DOHH2 (cell line): ENCODE measurements around the gene SERPINA5.

ENCODE experiments used
- H3F3A ChIP-seq: fragments of 200-600 bp; sonication (generic), shearing (Covaris generic); 2 replicates; pipeline ENCODE4 v1.6.0; 2016; ENCODE audit warnings: antibody characterized with exemption, mild to moderate bottlenecking; ENCODE audit not compliant: control insufficient read depth, insufficient read depth
- H3K27ac ChIP-seq: fragments of 200-600 bp; sonication (generic); 2 replicates; pipeline ENCODE4 v1.5.1; 2014; ENCODE audit warnings: low read depth, mild to moderate bottlenecking, low read length, moderate library complexity
- H3K27me3 ChIP-seq: fragments of 200-600 bp; sonication (generic); 2 replicates; pipeline ENCODE4 v1.6.1; 2014; ENCODE audit warnings: mild to moderate bottlenecking, low read length, mixed read lengths; ENCODE audit not compliant: control insufficient read depth
- H3K36me3 ChIP-seq: fragments of 200-600 bp; sonication (generic); 2 replicates; pipeline ENCODE4 v1.6.1; 2014; ENCODE audit warnings: mild to moderate bottlenecking, low read length, moderate library complexity, mixed read lengths; ENCODE audit not compliant: control insufficient read depth
- H3K4me1 ChIP-seq: fragments of 200-600 bp; sonication (generic); 2 replicates; pipeline ENCODE4 v1.6.1; 2014; ENCODE audit warnings: mild to moderate bottlenecking, low read length, mixed read lengths; ENCODE audit not compliant: control insufficient read depth
- H3K4me2 ChIP-seq: fragments of 200-600 bp; sonication (generic); 2 replicates; pipeline ENCODE4 v1.6.0; 2014; ENCODE audit warnings: mild to moderate bottlenecking, low read length, moderate library complexity
- H3K4me3 ChIP-seq: fragments of 200-600 bp; sonication (generic); 2 replicates; pipeline ENCODE4 v1.5.1; 2014; ENCODE audit warnings: mild to moderate bottlenecking, low read length, mixed read lengths
- H3K79me2 ChIP-seq: fragments of 200-600 bp; sonication (generic); 2 replicates; pipeline ENCODE4 v1.6.1; 2014; ENCODE audit warnings: mild to moderate bottlenecking, low read length, mixed read lengths; ENCODE audit not compliant: control insufficient read depth
- H3K9me2 ChIP-seq: fragments of 200-600 bp; sonication (generic); replicated peaks from 2 replicates; pipeline ENCODE4 v1.6.1; 2014; ENCODE audit warnings: mild to moderate bottlenecking, low read length, mixed read lengths; ENCODE audit not compliant: control insufficient read depth
- H3K9me3 ChIP-seq: fragments of 200-600 bp; sonication (generic); 2 replicates; pipeline ENCODE4 v1.6.1; 2014; ENCODE audit warnings: antibody characterized with exemption, low read length, mixed read lengths; ENCODE audit not compliant: control insufficient read depth, insufficient read depth
- H4K20me1 ChIP-seq: fragments of 200-600 bp; sonication (generic); 2 replicates; pipeline ENCODE4 v1.6.0; 2014; ENCODE audit warnings: low read depth, mild to moderate bottlenecking, antibody characterized with exemption, low read length, moderate library complexity; ENCODE audit not compliant: control insufficient read depth, insufficient read depth
- EZH2phosphoT487 ChIP-seq: fragments of 200-600 bp; sonication (generic); IDR thresholded peaks from 2 replicates; pipeline ENCODE4 v1.6.1; 2017; ENCODE audit warnings: borderline replicate concordance, mild to moderate bottlenecking, antibody characterized with exemption, low read length, moderate library complexity, mixed read lengths
- TF ChIP-seq, protein P1 (sequence below): fragments of 200-600 bp; sonication (generic); IDR thresholded peaks from one replicate; pipeline ENCODE4 v1.5.1; 2014; ENCODE audit warnings: antibody characterized with exemption, mild to moderate bottlenecking, low read depth, low read length; ENCODE audit not compliant: poor library complexity, severe bottlenecking

The SERPINA5 gene

DNA sequence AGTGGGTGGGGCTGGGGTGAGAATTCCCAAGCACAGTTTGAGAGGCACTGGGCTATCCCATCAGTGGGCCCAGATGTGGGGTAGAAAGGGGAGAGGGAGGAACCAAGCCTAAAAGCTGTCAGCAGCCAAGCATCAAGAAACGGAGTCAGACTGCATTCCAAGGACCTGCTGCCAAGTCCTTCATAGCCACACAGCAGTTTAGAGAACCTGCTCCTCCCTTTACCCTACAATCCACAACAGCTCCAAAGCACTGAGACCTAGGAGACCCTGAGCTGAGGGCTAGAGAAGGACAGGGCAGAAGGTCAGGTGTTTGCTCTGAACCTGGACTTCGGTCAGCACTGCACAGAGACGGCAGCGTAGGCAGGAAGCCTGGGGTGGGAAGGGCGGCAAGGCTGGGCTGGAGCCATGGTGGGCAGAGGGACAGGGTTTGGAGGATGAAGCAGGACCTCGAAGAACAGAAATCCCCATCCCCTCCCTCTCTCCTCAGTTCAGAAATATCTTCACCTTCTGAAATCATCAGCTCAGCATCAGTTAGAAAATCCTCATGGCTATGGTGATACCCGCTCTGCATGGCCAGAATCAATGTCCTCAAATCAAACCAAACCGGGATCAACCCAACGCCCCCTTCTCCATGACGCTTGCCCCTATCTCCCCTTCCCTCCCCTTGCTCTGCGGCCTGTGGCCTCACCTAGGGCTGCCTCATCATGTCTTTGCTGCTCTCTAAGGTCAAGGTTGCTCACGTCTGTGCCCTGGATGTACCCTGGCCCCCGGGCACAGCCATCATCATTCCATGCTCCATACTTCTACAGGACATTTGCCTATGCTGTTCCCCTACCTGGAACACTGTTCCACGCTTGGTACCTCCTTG lies 32.9 kb upstream of the SERPINA5 start:
- no peaks in the 10 kb centered on the region for H3F3A ChIP-seq

GRCh38 chr14:94548999-94549985 lies 31.9 kb upstream of the SERPINA5 start:
- H4K20me1 ChIP-seq: no peaks in the 10 kb centered on the region
- H3K27me3 ChIP-seq: peaks cover 3% of the 10 kb centered on the region
- no peaks in the 10 kb centered on the region for H3F3A ChIP-seq
- no peak overlapping the region for H3K4me2 ChIP-seq
- H3K79me2 ChIP-seq: no peaks in the 10 kb centered on the region
- no peaks in the 10 kb centered on the region; the same call in 1 of the 2 replicates for H3K9me3 ChIP-seq
- no peak overlapping the region for H3K27ac ChIP-seq
- H3K9me2 ChIP-seq: no peaks in the 10 kb centered on the region
- no peaks in the 10 kb centered on the region for H3K4me1 ChIP-seq
- H3K36me3 ChIP-seq: no peaks in the 10 kb centered on the region
- no peak for TF ChIP-seq EZH2phosphoT487
- TF ChIP-seq, protein P1, sequence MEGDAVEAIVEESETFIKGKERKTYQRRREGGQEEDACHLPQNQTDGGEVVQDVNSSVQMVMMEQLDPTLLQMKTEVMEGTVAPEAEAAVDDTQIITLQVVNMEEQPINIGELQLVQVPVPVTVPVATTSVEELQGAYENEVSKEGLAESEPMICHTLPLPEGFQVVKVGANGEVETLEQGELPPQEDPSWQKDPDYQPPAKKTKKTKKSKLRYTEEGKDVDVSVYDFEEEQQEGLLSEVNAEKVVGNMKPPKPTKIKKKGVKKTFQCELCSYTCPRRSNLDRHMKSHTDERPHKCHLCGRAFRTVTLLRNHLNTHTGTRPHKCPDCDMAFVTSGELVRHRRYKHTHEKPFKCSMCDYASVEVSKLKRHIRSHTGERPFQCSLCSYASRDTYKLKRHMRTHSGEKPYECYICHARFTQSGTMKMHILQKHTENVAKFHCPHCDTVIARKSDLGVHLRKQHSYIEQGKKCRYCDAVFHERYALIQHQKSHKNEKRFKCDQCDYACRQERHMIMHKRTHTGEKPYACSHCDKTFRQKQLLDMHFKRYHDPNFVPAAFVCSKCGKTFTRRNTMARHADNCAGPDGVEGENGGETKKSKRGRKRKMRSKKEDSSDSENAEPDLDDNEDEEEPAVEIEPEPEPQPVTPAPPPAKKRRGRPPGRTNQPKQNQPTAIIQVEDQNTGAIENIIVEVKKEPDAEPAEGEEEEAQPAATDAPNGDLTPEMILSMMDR: peak; percentile 96
- no peak overlapping the region for H3K4me3 ChIP-seq

More for the DNA sequence above, 32.9 kb upstream of the SERPINA5 start:
- H3K9me3 ChIP-seq: no peaks in the 10 kb centered on the region
- no peak overlapping the region for H3K4me2 ChIP-seq
- H3K36me3 ChIP-seq: no peaks in the 10 kb centered on the region
- no peak overlapping the region for H3K4me3 ChIP-seq
- H3K9me2 ChIP-seq: no peaks in the 10 kb centered on the region
- H4K20me1 ChIP-seq: no peaks in the 10 kb centered on the region
- H3K27me3 ChIP-seq: peaks cover 3% of the 10 kb centered on the region
- no peaks in the 10 kb centered on the region for H3K4me1 ChIP-seq
- H3K79me2 ChIP-seq: no peaks in the 10 kb centered on the region
- no peak overlapping the region for H3K27ac ChIP-seq
- no peak for TF ChIP-seq EZH2phosphoT487
- TF ChIP-seq, protein P1: no peak

GRCh38 chr14:94550041-94550440 lies 31.2 kb upstream of the SERPINA5 start:
- TF ChIP-seq, protein P1: no peak
- TF ChIP-seq EZH2phosphoT487: no peak
- Histone ChIP-seq H3K36me3 (no peaks in the 10 kb centered on the region), H3K9me2 (no peaks in the 10 kb centered on the region), H3K79me2 (no peaks in the 10 kb centered on the region), H3K27ac (no peak overlapping the region), H3F3A (no peaks in the 10 kb centered on the region), H3K4me1 (no peaks in the 10 kb centered on the region), H3K4me3 (no peak overlapping the region), H4K20me1 (no peaks in the 10 kb centered on the region), H3K9me3 (peaks cover 4% of the 10 kb centered on the region; the same call in 1 of the 2 replicates), H3K4me2 (no peak overlapping the region), H3K27me3 (peaks cover 3% of the 10 kb centered on the region)
